Stomach (tissue), 4 donors: ENCODE measurements around the gene SLC7A14.

Experiments used
- CTCF ChIP-seq, 7 experiments: fragments of 450-650 bp in 4 of 7; fragments of 200-600 bp in 3 of 7; sonication (generic) in 3 of 7; IDR thresholded peaks; one replicate each; pipeline ENCODE4 v1.5.1; 2016 to 2019; ENCODE audit warnings: antibody characterized with exemption in 7 of 7, control low read depth in 2 of 7, mild to moderate bottlenecking in 1 of 7
- POLR2A ChIP-seq, 4 donors: fragments of 450-650 bp; IDR thresholded peaks; one replicate each; pipeline ENCODE4 v1.6.1; 2016; ENCODE audit warnings: antibody characterized with exemption in 4 of 4, control low read depth in 2 of 4, mild to moderate bottlenecking in 1 of 4, moderate library complexity in 1 of 4

- no peak for TF ChIP-seq POLR2A (IDR thresholded peaks at IDR 0.05)
- no peak for TF ChIP-seq CTCF (IDR thresholded peaks at IDR 0.05)
Measured at GRCh38 chr3:170497207-170498095, 88.4 kb downstream of the SLC7A14 start.
